Measurements from ENCODE around the gene GTF3C1. TPM values are rescaled to one million over a fixed set of nuclear protein-coding genes. Genes with fewer than 3 reads are reported as not detected.

Gene GTF3C1
- total RNA-seq, 2 donors from 2014 or later = 38.7 to 161 TPM

- DNase-seq = no peak
- H3K36me3 ChIP-seq (replicated peaks in 1 of 2; ENCODE audit: insufficient read depth in 1 of 2, low read depth in 2 of 2) = peaks cover 36 to 54% of the 10 kb centered on the region in 2 donors
- TF ChIP-seq CTCF (IDR thresholded peaks at IDR 0.05) = no peak
- no peak for TF ChIP-seq POLR2A (IDR thresholded peaks at IDR 0.05)
- no peaks in the 10 kb centered on the region for H3K4me1 ChIP-seq
- intact Hi-C loops (cut with DNase I) = no loop called here
- H3K4me3 ChIP-seq = no peak overlapping the region
- no peak for ATAC-seq
- no peaks in the 10 kb centered on the region for H3K9me3 ChIP-seq
- WGBS, 2 donors = 87 to 90% methylated on average over 11 of the region's 11 CpGs
- peak overlapping the region in 1 of 4 donors; percentile 10 for H3K27ac ChIP-seq
- H3K27me3 ChIP-seq = no peaks in the 10 kb centered on the region
Measured at GRCh38 chr16:27492588-27492979, 57.1 kb downstream of the GTF3C1 start.

- intact Hi-C loops (cut with DNase I) = no loop called here
- 74 to 86% methylated on average over 14 to 16 of the region's 16 CpGs for WGBS, 2 donors
- TF ChIP-seq CTCF (IDR thresholded peaks at IDR 0.05) = no peak
- TF ChIP-seq POLR2A (IDR thresholded peaks at IDR 0.05) = peak in 1 of 3 donors; percentile 14
- Histone ChIP-seq H3K36me3 (replicated peaks in 1 of 2; ENCODE audit: insufficient read depth in 1 of 2, low read depth in 2 of 2) (peaks cover 36 to 51% of the 10 kb centered on the region in 2 donors), H3K4me3 (no peak overlapping the region), H3K27ac (peak overlapping the region in 1 of 4 donors; percentile 10), H3K4me1 (no peaks in the 10 kb centered on the region), H3K27me3 (no peaks in the 10 kb centered on the region), H3K9me3 (no peaks in the 10 kb centered on the region)
- DNase-seq (no peak), ATAC-seq (peak; percentile 24)
Measured at GRCh38 chr16:27491894-27492587, 57.7 kb downstream of the GTF3C1 start.

- peaks cover 32 to 51% of the 10 kb centered on the region in 2 donors for H3K36me3 ChIP-seq (replicated peaks in 1 of 2; ENCODE audit: insufficient read depth in 1 of 2, low read depth in 2 of 2)
- DNase-seq (no peak), ATAC-seq (no peak)
- H3K4me3 ChIP-seq = no peak overlapping the region
- no peak for TF ChIP-seq CTCF (IDR thresholded peaks at IDR 0.05)
- no peak for TF ChIP-seq POLR2A (IDR thresholded peaks at IDR 0.05)
- WGBS, 2 donors = 87 to 96% methylated on average over 6 to 7 of the region's 7 CpGs
- H3K27me3 ChIP-seq = no peaks in the 10 kb centered on the region
- no peaks in the 10 kb centered on the region for H3K9me3 ChIP-seq
- H3K27ac ChIP-seq = no peak overlapping the region
- intact Hi-C loops (cut with DNase I) = no loop called here
- no peaks in the 10 kb centered on the region for H3K4me1 ChIP-seq
Measured at GRCh38 chr16:27489906-27490305, 59.8 kb downstream of the GTF3C1 start.

- Histone ChIP-seq H3K4me1 (no peaks in the 10 kb centered on the region), H3K4me3 (no peak overlapping the region), H3K27me3 (no peaks in the 10 kb centered on the region), H3K36me3 (replicated peaks in 1 of 2; ENCODE audit: insufficient read depth in 1 of 2, low read depth in 2 of 2) (peaks cover 28 to 55% of the 10 kb centered on the region in 2 donors), H3K9me3 (no peaks in the 10 kb centered on the region), H3K27ac (no peak overlapping the region)
- intact Hi-C loops (cut with DNase I) = no loop called here
- no peak for DNase-seq
- WGBS, 2 donors = 96% methylated on average over 18 to 21 of the region's 21 CpGs
- no peak for ATAC-seq
- TF ChIP-seq POLR2A (IDR thresholded peaks at IDR 0.05) = no peak
- no peak for TF ChIP-seq CTCF (IDR thresholded peaks at IDR 0.05)
Measured at GRCh38 chr16:27489421-27489820, 60.3 kb downstream of the GTF3C1 start.

GRCh38 chr16:27486760-27487159, 63.0 kb downstream of the GTF3C1 start:
- Histone ChIP-seq H3K27ac (no peak overlapping the region), H3K27me3 (no peaks in the 10 kb centered on the region), H3K4me1 (no peaks in the 10 kb centered on the region), H3K36me3 (replicated peaks in 1 of 2; ENCODE audit: insufficient read depth in 1 of 2, low read depth in 2 of 2) (peaks cover 34 to 60% of the 10 kb centered on the region in 2 donors), H3K4me3 (no peak overlapping the region), H3K9me3 (no peaks in the 10 kb centered on the region)
- WGBS, 2 donors = 65 to 86% methylated on average over 3 of the region's 3 CpGs
- intact Hi-C loops (cut with DNase I) = no loop called here
- TF ChIP-seq POLR2A (IDR thresholded peaks at IDR 0.05) (no peak), CTCF (IDR thresholded peaks at IDR 0.05) (no peak)
- DNase-seq (no peak), ATAC-seq (no peak)
